ENCODE measurements around the gene MPP3.

- no peak for TF ChIP-seq CTCF (conservative IDR thresholded peaks at IDR 0.05; ENCODE audit: low read length)
- no peak for TF ChIP-seq EZH2phosphoT487 (IDR thresholded peaks at IDR 0.05; ENCODE audit: borderline replicate concordance, low read depth, low read length)
Observed at GRCh38 chr17:43771463-43771862, 61.5 kb downstream of the MPP3 start.
